T1000 (cell line): Measurements from ENCODE around the gene TEC.
A peak's percentile ranks its signal among the peaks of the same experiment; 100 is the strongest.
"Not testable (repeated sequence)": the region's sequence is repeated elsewhere in the genome, so short reads cannot be mapped to it uniquely, and the experiment has no call there.

Experiments used
- DNase-seq: peaks from one replicate; lab custom pipeline; 2025; ENCODE audit warnings: mixed read lengths; lab: John Stamatoyannopoulos, UW

Gene TEC

GRCh38 chr4:48268956-48269860 is at the start of gene TEC:
Gene TEC, minus strand, starts transcription at chr4:48269838. Its CDS starts 41,224 bp downstream, at chr4:48228614.
- DNase-seq, result peak; percentile 71

- DNase-seq, result no peak
These were observed 46.3 kb upstream of the TEC start for GRCh38 chr4:48315728-48316630.

- DNase-seq, result not testable (repeated sequence)
These were observed 45.1 kb upstream of the TEC start for GRCh38 chr4:48314746-48315145.

- DNase-seq, result no peak
These were observed 42.3 kb upstream of the TEC start for GRCh38 chr4:48311896-48312295.

- DNase-seq, result no peak
These were observed 39.3 kb upstream of the TEC start for GRCh38 chr4:48308901-48309300.

GRCh38 chr4:48307528-48307927 is 37.9 kb upstream of the TEC start:
- DNase-seq, result no peak

- DNase-seq, result no peak
These were observed 35.9 kb upstream of the TEC start for GRCh38 chr4:48305508-48305907.

GRCh38 chr4:48300004-48300403 is 30.4 kb upstream of the TEC start:
- no peak for DNase-seq

- no peak for DNase-seq
These were observed 29.9 kb upstream of the TEC start for GRCh38 chr4:48299560-48299959.

- no peak for DNase-seq
These were observed 27.7 kb upstream of the TEC start for GRCh38 chr4:48297256-48297846.

- no peak for DNase-seq
These were observed 26.7 kb upstream of the TEC start for GRCh38 chr4:48296365-48296764.

GRCh38 chr4:48295116-48295515 is 25.5 kb upstream of the TEC start:
- no peak for DNase-seq

- not testable (repeated sequence) for DNase-seq
These were observed 22.7 kb upstream of the TEC start for GRCh38 chr4:48292218-48292790.

- DNase-seq, result no peak
These were observed 20.6 kb upstream of the TEC start for GRCh38 chr4:48290146-48290772.

- not testable (repeated sequence) for DNase-seq
These were observed 16.4 kb upstream of the TEC start for GRCh38 chr4:48286060-48286459.

GRCh38 chr4:48285640-48286039 is 16.0 kb upstream of the TEC start:
- not testable (repeated sequence) for DNase-seq

- no peak for DNase-seq
These were observed 6.0 kb upstream of the TEC start for GRCh38 chr4:48275686-48276085.

GRCh38 chr4:48275247-48275646 is 5.6 kb upstream of the TEC start:
- DNase-seq, result no peak

- no peak for DNase-seq
These were observed 2.0 kb upstream of the TEC start for GRCh38 chr4:48271626-48272025.

GRCh38 chr4:48270951-48271473 is 1.4 kb upstream of the TEC start:
- DNase-seq, result no peak

GRCh38 chr4:48270523-48270897 is 872 bp upstream of the TEC start:
- no peak for DNase-seq
